Prostate gland (tissue), 2 donors: ENCODE data around the gene UGT1A8. TPM values are rescaled to one million over a fixed set of nuclear protein-coding genes. Genes with fewer than 3 reads are reported as not detected.

Experiments used
- DNase-seq: peaks from one replicate; pipeline ENCODE4 v3.0.0-alpha.2; 2019; ENCODE audit warnings: low spot score
- H3K27ac ChIP-seq, 2 donors: fragments of 200-600 bp; sonication (generic); 2 replicates each; pipeline ENCODE4 v1.5.1; 2017 to 2019
- H3K27me3 ChIP-seq: fragments of 200-600 bp; sonication (generic); replicated peaks from 2 replicates; pipeline ENCODE4 v1.5.1; 2019; ENCODE audit not compliant: insufficient read depth
- H3K36me3 ChIP-seq, 2 donors: fragments of 200-600 bp; sonication (generic); 1 replicate in 1 of 2; 2 replicates in 1 of 2; pipeline versions ENCODE4 v1.5.1 to v1.8.1; 2017 to 2019
- H3K4me1 ChIP-seq: fragments of 200-600 bp; sonication (generic); replicated peaks from 2 replicates; pipeline ENCODE4 v1.5.1; 2019
- H3K4me3 ChIP-seq, 2 donors: fragments of 200-600 bp; sonication (generic); 2 replicates each; pipeline ENCODE4 v1.5.1; 2017 to 2019
- H3K9me3 ChIP-seq: fragments of 200-600 bp; sonication (generic); 2 replicates; pipeline ENCODE4 v1.5.1; 2017
- CTCF ChIP-seq, 4 experiments: fragments of 200-600 bp in 2 of 4; fragments of 450-650 bp in 2 of 4; sonication (generic) in 2 of 4; IDR thresholded peaks; 1 replicate in 3 of 4; 2 replicates in 1 of 4; pipeline ENCODE4 v1.5.1; 2016 to 2019; ENCODE audit warnings: antibody characterized with exemption in 4 of 4, mild to moderate bottlenecking in 2 of 4, moderate library complexity in 2 of 4
- POLR2A ChIP-seq: fragments of 450-650 bp; IDR thresholded peaks from one replicate; pipeline ENCODE4 v1.6.1; 2016; ENCODE audit warnings: antibody characterized with exemption, mild to moderate bottlenecking
- POLR2AphosphoS5 ChIP-seq: sonication (generic); formaldehyde crosslinking; IDR thresholded peaks from one replicate; pipeline ENCODE4 v1.6.1; 2017; ENCODE audit warnings: antibody characterized with exemption
- WGBS: methylation state at CpG from one replicate; pipeline ENCODE4 v1.1.5; 2018; 5-methylcytosine and 5-hydroxymethylcytosine counted together
- intact Hi-C: fragments of 100-400 bp; cut with DNase I; formaldehyde crosslinking; loops from one replicate; pipeline ENCODE4 v1.14.2; 2022
- total RNA-seq, 2 donors: library from RNA; depleted of rRNA; stranded (reverse); fragments of >200 nt; gene quantifications; one replicate each; pipeline ENCODE4 v1.1.0, GENCODE V29; 2016

Gene UGT1A8
- total RNA-seq, 2 donors from 2014 or later = not detected

GRCh38 chr2:233711312-233712008, 94.0 kb downstream of the UGT1A8 start:
- Histone ChIP-seq H3K4me1 (no peaks in the 10 kb centered on the region), H3K27me3 (no peaks in the 10 kb centered on the region), H3K4me3 (no peak overlapping the region), H3K36me3 (no peaks in the 10 kb centered on the region), H3K27ac (no peak overlapping the region), H3K9me3 (no peaks in the 10 kb centered on the region)
- TF ChIP-seq POLR2A (no peak), CTCF (IDR thresholded peaks at IDR 0.05) (peak; percentile 86 to 90 (median 88)), POLR2AphosphoS5 (peak; percentile 70)
- DNase-seq = peak; percentile 85
- WGBS = 37% methylated on average over 11 of the region's 11 CpGs
- intact Hi-C loops = no loop called here

- no peak for DNase-seq
- Histone ChIP-seq H3K27me3 (no peaks in the 10 kb centered on the region), H3K4me1 (no peaks in the 10 kb centered on the region), H3K9me3 (no peaks in the 10 kb centered on the region), H3K36me3 (no peaks in the 10 kb centered on the region), H3K27ac (no peak within 1 kb of the TSS), H3K4me3 (no peak within 1 kb of the TSS)
- no peak for TF ChIP-seq POLR2AphosphoS5
- no peak for TF ChIP-seq CTCF (IDR thresholded peaks at IDR 0.05)
- no peak for TF ChIP-seq POLR2A
- intact Hi-C loops = no loop called here
- 87% methylated on average over 14 of the region's 14 CpGs for whole genome bisulfite sequencing
These were observed 95.3 kb downstream of the UGT1A8 start, which contains the start of gene UGT1A5 for GRCh38 chr2:233712611-233713261. Gene UGT1A5 (plus strand): TSS chr2:233712907. CDS start chr2:233712992, 85 bp downstream.

- no peaks in the 10 kb centered on the region for H3K9me3 ChIP-seq
- no peak overlapping the region for H3K4me3 ChIP-seq
- H3K27ac ChIP-seq = no peak overlapping the region
- no peaks in the 10 kb centered on the region for H3K27me3 ChIP-seq
- TF ChIP-seq POLR2AphosphoS5 (no peak), CTCF (IDR thresholded peaks at IDR 0.05) (no peak), POLR2A (no peak)
- intact Hi-C loops = no loop called here
- DNase-seq = no peak
- no peaks in the 10 kb centered on the region for H3K36me3 ChIP-seq
- no peaks in the 10 kb centered on the region for H3K4me1 ChIP-seq
- 72% methylated on average over 7 of the region's 7 CpGs for WGBS
These were observed 95.8 kb downstream of the UGT1A8 start for GRCh38 chr2:233713262-233713615.

- Histone ChIP-seq H3K36me3 (no peaks in the 10 kb centered on the region), H3K4me1 (no peaks in the 10 kb centered on the region), H3K9me3 (no peaks in the 10 kb centered on the region), H3K27ac (no peak overlapping the region), H3K4me3 (no peak overlapping the region), H3K27me3 (no peaks in the 10 kb centered on the region)
- intact Hi-C loops = no loop called here
- TF ChIP-seq POLR2A (no peak), CTCF (IDR thresholded peaks at IDR 0.05) (no peak), POLR2AphosphoS5 (no peak)
- WGBS = 74% methylated on average over 2 of the region's 2 CpGs
- no peak for DNase-seq
These were observed 96.7 kb downstream of the UGT1A8 start for GRCh38 chr2:233714121-233714520.

- H3K27me3 ChIP-seq = no peaks in the 10 kb centered on the region
- 81% methylated on average over 7 of the region's 7 CpGs for WGBS
- H3K36me3 ChIP-seq = no peaks in the 10 kb centered on the region
- no peak within 1 kb of the TSS for H3K27ac ChIP-seq
- TF ChIP-seq POLR2A = no peak
- no peak for TF ChIP-seq CTCF (IDR thresholded peaks at IDR 0.05)
- no peak for TF ChIP-seq POLR2AphosphoS5
- no peaks in the 10 kb centered on the region for H3K9me3 ChIP-seq
- no peak within 1 kb of the TSS for H3K4me3 ChIP-seq
- DNase-seq = no peak
- no peaks in the 10 kb centered on the region for H3K4me1 ChIP-seq
- intact Hi-C loops = no loop called here
These were observed 101.1 kb downstream of the UGT1A8 start, which contains the start of gene UGT1A4 for GRCh38 chr2:233718552-233718951. Gene UGT1A4 (plus strand): TSS chr2:233718736. CDS start chr2:233718821, 85 bp downstream.
